OCI-M1 (cell line): ENCODE data around the gene ATP5F1E.

ENCODE experiments used
- DNase-seq: peaks from one replicate; lab custom pipeline; 2025; lab: John Stamatoyannopoulos, UW

ATP5F1E gene

DNA sequence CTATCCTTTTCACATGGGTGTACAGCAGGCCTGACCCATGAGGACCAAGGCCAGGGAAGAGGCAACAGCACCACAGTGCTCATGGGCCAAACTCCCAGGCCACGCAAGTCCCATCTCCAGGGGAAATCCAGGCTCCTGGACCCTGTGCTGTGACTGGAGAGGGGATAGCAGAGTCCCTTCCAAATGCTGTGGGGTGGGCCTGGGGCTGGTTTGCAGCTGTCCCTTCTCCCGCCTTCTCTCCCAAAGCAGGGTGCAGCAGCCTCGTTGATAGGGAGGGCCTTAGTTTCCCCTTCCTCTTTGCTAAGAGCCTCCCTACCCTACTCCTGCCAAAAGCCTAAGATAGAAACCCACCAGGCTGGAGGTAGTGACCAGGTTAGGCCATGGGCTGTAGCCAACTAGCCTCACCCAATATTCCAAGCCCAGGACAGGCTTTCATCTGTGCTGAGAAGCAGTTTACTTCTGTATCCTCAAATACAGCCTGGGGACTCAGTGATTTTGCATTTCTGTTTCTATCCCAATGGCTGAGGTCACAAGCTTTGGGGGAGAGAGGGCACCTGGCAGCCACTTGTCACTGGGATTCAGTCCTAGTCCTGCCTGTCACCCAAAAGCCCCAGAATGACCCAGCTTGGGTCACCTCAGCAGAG lies 26.5 kb downstream of the ATP5F1E start:
- no peak for DNase-seq

- peak; percentile 27 for DNase-seq
Observed at GRCh38 chr20:59004763-59005522, 27.2 kb downstream of the ATP5F1E start.

DNA sequence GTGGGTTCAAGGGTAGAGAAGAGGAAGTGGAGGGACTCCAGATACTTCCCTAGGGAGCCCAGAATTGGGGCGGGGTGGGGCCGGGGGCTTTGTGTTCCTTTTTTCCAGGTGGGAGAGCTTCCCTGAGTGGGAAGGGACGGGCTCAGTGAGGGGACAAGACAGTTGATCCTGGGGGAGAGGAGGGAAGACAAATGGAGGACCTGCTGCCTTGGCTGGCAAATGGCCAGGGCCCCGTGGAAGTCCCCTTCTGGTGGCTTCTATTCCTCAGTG lies 27.7 kb downstream of the ATP5F1E start:
- peak; percentile 22 for DNase-seq

GRCh38 chr20:59003836-59004492 lies 28.2 kb downstream of the ATP5F1E start:
- DNase-seq: no peak

DNA sequence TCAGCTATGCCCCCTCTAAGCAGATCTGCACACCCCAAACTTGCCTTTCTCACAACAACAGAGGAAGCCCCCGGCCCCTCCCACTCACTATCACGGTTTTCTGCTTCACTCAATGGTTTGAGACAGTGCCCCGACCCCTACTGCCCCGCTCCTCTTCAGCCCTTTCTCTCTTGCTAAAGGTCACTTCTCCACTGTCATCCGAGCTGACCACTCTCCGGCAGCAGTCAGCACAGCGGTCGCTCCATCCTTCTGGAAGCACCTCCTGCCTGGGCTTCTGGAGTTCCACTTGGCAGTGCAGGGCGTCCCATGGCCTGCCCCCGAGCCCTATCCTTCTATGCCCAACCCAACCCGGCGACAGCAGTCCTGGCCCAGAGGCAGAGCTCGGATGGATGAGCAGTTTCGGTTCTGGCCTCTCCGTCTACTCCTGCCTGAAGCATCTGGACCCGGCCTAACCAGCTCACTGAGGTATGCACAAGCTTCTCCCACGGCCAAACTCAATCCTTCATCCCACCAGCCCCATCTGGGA lies 29.2 kb downstream of the ATP5F1E start:
- DNase-seq: no peak

GRCh38 chr20:59002388-59002787 lies 29.7 kb downstream of the ATP5F1E start:
- DNase-seq: no peak

DNA sequence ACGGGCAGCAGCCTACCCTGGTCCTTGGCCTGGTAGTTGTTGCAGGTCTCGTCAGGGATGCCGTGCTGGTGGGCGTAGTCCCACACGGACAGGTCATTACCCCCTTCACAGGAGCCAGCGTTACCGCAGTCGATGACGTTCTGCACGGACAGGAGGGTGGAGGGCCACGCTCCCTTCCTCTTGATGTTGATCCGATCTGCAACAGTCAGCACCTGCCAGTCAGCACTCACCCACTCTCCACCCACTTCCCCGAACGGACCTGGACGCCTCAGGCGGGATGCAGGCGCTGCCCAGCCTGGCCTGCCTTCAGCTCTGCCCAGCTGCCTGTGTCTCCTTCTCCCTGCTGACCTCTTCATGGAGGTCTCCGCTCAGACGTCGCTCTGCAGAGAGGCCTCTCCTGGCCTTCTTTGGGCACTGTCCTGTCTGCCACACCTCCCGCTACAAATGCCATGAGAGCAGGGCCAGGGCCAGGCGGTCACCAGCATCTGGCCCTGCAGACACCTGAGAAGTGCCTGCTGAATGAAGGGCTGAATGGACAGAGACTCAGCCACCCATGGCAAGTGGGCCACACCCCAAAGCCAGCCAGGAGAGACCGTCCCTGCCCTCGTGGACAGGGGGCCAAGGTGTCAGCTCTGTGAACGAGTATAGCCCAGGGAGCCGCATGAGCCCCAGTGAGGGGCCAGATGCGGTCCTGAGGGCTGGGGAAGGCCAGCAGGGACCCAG lies 30.5 kb downstream of the ATP5F1E start:
- DNase-seq: no peak

- DNase-seq: no peak
Observed at GRCh38 chr20:59001068-59001448, 31.1 kb downstream of the ATP5F1E start.

- no peak for DNase-seq
Observed at GRCh38 chr20:59000326-59000725, 31.8 kb downstream of the ATP5F1E start.

- DNase-seq: no peak
Observed at GRCh38 chr20:58998656-58999055, 33.5 kb downstream of the ATP5F1E start.

DNA sequence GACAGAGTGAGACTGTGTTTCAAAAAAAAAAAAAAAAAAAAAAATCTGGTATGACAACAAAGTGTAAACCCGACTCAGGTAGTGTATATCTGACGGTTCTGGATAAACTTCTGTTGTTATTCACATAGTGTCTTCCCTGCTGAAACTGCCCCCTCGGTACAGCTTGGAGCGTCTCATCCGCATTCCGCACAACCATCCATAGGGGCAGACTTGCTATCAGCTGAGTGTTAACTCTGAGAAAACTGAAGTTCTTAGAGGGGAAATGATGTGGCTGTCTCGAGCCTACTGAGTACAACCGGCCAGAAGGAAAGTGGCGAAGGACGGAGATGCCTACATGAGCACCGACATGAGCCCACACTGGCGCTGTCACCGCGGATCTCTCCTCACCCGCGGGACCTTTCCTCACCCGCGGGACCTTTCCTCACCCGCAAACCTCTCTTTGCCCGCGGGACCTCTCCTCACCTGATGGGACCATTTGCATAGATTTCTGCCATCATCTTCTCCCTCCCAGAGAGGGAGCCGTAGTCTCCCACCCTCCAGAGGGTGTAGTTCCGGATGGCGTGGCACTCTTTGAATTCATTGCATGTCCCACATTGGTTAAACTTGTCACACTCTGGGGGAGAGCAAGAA lies 34.9 kb downstream of the ATP5F1E start:
- no peak for DNase-seq

- no peak for DNase-seq
Observed at GRCh38 chr20:58996226-58996611, 35.9 kb downstream of the ATP5F1E start.

GRCh38 chr20:58995461-58996225 lies 36.5 kb downstream of the ATP5F1E start:
- DNase-seq: no peak

DNA sequence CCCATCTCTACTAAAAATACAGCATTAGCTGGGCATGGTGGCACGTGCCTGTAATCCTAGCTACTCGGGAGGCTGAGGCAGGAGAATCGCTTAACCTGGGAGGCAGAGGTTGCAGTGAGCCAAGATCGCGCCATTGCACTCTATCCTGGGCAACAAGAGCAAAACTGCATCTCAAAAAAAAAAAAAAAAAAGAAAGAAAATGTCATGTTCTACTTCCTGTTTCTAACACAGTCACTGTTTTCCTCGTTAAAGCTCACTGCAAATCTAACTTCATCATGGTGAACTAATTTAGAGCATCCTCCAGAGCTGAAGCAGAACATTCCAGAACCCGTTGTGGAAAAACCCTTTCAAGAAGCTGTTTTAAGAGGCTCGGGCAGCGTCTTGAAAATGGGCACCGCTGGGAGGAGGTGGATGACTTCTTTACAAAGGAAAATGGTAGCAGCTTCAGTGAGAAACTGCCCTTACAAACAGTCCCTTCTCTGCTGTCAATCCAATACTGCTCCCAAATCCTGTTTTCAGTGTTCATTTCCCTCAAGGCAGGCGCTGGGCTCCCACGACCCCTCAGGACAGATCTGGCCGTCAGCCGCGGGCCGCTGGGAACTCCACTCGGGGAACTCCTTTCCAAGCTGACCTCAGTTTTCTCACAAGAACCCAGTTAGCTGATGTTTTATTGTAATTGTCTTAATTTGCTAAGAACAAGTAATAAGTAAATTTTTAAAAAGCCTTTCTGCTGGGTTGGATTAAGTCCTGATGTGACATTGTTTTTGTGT lies 37.6 kb downstream of the ATP5F1E start:
- no peak for DNase-seq

- DNase-seq: no peak
Observed at GRCh38 chr20:58993332-58994248, 38.5 kb downstream of the ATP5F1E start.

DNA sequence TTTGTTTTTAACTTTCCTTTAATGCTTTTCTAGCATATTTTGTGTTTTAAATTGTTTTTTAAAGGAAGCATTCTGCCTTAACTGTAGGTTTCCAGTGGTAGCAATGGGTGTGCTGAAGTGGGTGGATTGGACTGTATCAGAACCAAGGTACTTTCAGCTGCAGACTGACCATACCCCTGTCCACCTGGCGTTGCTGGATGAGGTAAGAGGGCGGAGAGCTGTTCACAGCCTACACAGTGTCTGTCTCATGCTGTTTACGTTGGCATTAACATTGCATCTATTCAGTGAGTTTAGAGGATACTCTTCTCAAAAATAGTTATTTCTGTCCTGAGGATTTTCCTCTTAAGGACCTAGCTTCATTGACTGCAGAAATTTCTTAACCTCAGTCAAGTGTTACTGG lies 39.2 kb downstream of the ATP5F1E start:
- no peak for DNase-seq

DNA sequence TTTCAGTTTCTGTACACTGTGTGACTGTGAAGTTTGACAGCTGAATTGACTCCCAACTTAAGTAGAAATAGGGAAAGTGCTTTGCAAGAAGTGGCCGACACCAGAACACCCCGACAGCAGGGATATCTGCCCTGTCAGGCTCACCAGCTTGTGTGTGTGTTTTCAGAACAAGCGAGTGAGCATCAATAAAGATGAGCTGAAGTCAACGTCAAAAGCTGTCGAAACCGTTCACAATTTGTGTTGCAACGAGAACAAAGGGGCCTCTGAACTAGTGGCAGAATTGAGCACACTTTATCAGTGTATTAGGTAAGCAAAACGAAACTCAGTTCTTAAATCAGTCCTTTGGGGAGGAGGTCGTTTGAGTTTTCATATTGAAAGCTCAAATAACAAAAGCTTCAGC lies 40.4 kb downstream of the ATP5F1E start:
- no peak for DNase-seq

GRCh38 chr20:58990651-58991445 lies 41.3 kb downstream of the ATP5F1E start:
- no peak for DNase-seq

GRCh38 chr20:58989196-58989595 lies 42.9 kb downstream of the ATP5F1E start:
- no peak for DNase-seq
